Measurements from ENCODE around the gene ROR2.

Gene ROR2

GRCh38 chr9:91643481-91644077 is 306.4 kb downstream of the ROR2 start:
- no peaks in the 10 kb centered on the region for H3K79me2 ChIP-seq (ENCODE audit: insufficient read depth, low read length)
- ATAC-seq (ENCODE audit: insufficient read depth, low read depth) (no peak), DNase-seq (no peak)
- no peak overlapping the region for H3K27ac ChIP-seq (ENCODE audit: low read length)
- H3K27me3 ChIP-seq (ENCODE audit: insufficient read depth, low read length, poor library complexity) = no peaks in the 10 kb centered on the region
- no peaks in the 10 kb centered on the region for H4K20me1 ChIP-seq (ENCODE audit: insufficient read depth, low read length)
- H3K36me3 ChIP-seq (ENCODE audit: insufficient read depth, low read length) = no peaks in the 10 kb centered on the region
- no peak overlapping the region for H3K4me3 ChIP-seq (ENCODE audit: low read depth in 1 of 2, low read length in 2 of 2)
- H3K9ac ChIP-seq (ENCODE audit: low read depth, low read length) = no peak overlapping the region
- H3K4me2 ChIP-seq (ENCODE audit: insufficient read depth, low read length) = no peak overlapping the region
- H3K9me3 ChIP-seq (ENCODE audit: insufficient read depth, low read length, severe bottlenecking) = no peaks in the 10 kb centered on the region
- H2AFZ ChIP-seq (ENCODE audit: low read depth, low read length) = no peak overlapping the region
- H3K4me1 ChIP-seq (ENCODE audit: insufficient read depth, low read length) = no peaks in the 10 kb centered on the region
- TF ChIP-seq EZH2 (IDR thresholded peaks at IDR 0.05; ENCODE audit: borderline replicate concordance, low read depth, low read length, severe bottlenecking) (no peak), CTCF (IDR thresholded peaks at IDR 0.05; ENCODE audit: borderline replicate concordance, extremely low read depth, low read length, poor library complexity, severe bottlenecking) (no peak)

DNA sequence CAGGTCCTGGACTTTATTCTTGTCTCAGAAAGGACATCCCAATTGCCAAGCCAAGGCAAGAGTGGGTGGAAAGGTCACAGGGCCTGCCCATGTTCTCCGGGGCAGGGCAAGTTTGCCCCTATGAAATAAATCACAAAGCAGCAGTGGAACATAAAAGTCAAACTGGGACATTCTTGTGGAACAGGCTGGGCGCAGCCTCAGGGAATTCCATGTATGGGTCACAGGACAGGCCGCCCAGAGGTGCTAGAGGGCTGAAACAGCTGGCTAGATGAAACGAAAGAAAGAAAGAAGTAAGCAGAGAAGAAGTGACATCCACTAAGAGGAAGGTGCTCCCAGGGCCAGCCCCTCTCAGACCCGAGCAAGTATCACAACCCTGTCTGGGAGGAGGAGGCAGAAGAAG is 307.3 kb downstream of the ROR2 start:
- DNase-seq = no peak

DNA sequence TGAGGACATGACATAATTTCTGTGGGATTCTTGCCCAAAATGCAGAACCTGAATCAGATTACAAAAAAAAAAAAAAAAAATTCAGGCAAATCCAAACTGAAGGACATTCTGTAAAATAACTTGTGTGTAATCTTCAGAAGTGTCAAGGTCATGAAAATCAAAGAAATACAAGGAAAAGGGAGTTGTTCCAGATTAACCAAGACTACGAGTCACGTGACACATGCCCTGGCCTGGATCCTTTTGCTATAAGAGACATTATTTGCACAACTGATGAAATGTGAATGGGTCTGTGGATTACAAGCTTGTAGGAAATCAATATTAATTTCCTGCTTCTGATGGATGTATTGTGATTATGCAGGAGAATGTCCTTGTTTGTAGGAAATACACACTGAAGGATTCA is 309.6 kb downstream of the ROR2 start:
- TF ChIP-seq EZH2 (IDR thresholded peaks at IDR 0.05; ENCODE audit: borderline replicate concordance, low read depth, low read length, severe bottlenecking) (no peak), CTCF (IDR thresholded peaks at IDR 0.05; ENCODE audit: borderline replicate concordance, extremely low read depth, low read length, poor library complexity, severe bottlenecking) (no peak)
- H3K4me2 ChIP-seq (ENCODE audit: insufficient read depth, low read length) = no peak overlapping the region
- ATAC-seq (ENCODE audit: insufficient read depth, low read depth) = no peak

More for the DNA sequence above, 307.3 kb downstream of the ROR2 start:
- no peaks in the 10 kb centered on the region for H3K27me3 ChIP-seq (ENCODE audit: insufficient read depth, low read length, poor library complexity)
- no peak overlapping the region for H3K4me3 ChIP-seq (ENCODE audit: low read depth in 1 of 2, low read length in 2 of 2)
- H3K9me3 ChIP-seq (ENCODE audit: insufficient read depth, low read length, severe bottlenecking) = no peaks in the 10 kb centered on the region
- no peak overlapping the region for H2AFZ ChIP-seq (ENCODE audit: low read depth, low read length)
- H3K79me2 ChIP-seq (ENCODE audit: insufficient read depth, low read length) = no peaks in the 10 kb centered on the region
- no peak for TF ChIP-seq EZH2 (IDR thresholded peaks at IDR 0.05; ENCODE audit: borderline replicate concordance, low read depth, low read length, severe bottlenecking)
- no peak for TF ChIP-seq CTCF (IDR thresholded peaks at IDR 0.05; ENCODE audit: borderline replicate concordance, extremely low read depth, low read length, poor library complexity, severe bottlenecking)
- H3K4me2 ChIP-seq (ENCODE audit: insufficient read depth, low read length) = no peak overlapping the region
- no peak overlapping the region for H3K27ac ChIP-seq (ENCODE audit: low read length)
- H3K36me3 ChIP-seq (ENCODE audit: insufficient read depth, low read length) = no peaks in the 10 kb centered on the region
- H3K4me1 ChIP-seq (ENCODE audit: insufficient read depth, low read length) = no peaks in the 10 kb centered on the region
- no peak overlapping the region for H3K9ac ChIP-seq (ENCODE audit: low read depth, low read length)
- H4K20me1 ChIP-seq (ENCODE audit: insufficient read depth, low read length) = no peaks in the 10 kb centered on the region
- no peak for ATAC-seq (ENCODE audit: insufficient read depth, low read depth)

More for the DNA sequence above, 309.6 kb downstream of the ROR2 start:
- DNase-seq = no peak
- Histone ChIP-seq H3K9me3 (ENCODE audit: insufficient read depth, low read length, severe bottlenecking) (no peaks in the 10 kb centered on the region), H3K27me3 (ENCODE audit: insufficient read depth, low read length, poor library complexity) (no peaks in the 10 kb centered on the region), H3K27ac (ENCODE audit: low read length) (no peak overlapping the region), H3K9ac (ENCODE audit: low read depth, low read length) (no peak overlapping the region), H3K4me3 (ENCODE audit: low read depth in 1 of 2, low read length in 2 of 2) (no peak overlapping the region), H3K4me1 (ENCODE audit: insufficient read depth, low read length) (no peaks in the 10 kb centered on the region), H3K79me2 (ENCODE audit: insufficient read depth, low read length) (no peaks in the 10 kb centered on the region), H4K20me1 (ENCODE audit: insufficient read depth, low read length) (no peaks in the 10 kb centered on the region), H3K36me3 (ENCODE audit: insufficient read depth, low read length) (no peaks in the 10 kb centered on the region), H2AFZ (ENCODE audit: low read depth, low read length) (no peak overlapping the region)
